Spleen (tissue), 11 donors: ENCODE data around the gene VAV1. TPM values are rescaled to one million over a fixed set of nuclear protein-coding genes. Genes with fewer than 3 reads are reported as not detected.
A peak's percentile ranks its signal among the peaks of the same experiment; 100 is the strongest.
"Not testable (repeated sequence)": the region's sequence is repeated elsewhere in the genome, so short reads cannot be mapped to it uniquely, and the experiment has no call there.

Source experiments
- DNase-seq: peaks from one replicate; pipeline ENCODE4 v3.0.0-alpha.2; 2020
- H3K27ac ChIP-seq, 8 donors: fragments of 200-600 bp; sonication (generic) in 7 of 8; 1 replicate in 4 of 8; 2 replicates in 4 of 8; pipeline versions ENCODE4 v1.5.0 to v1.8.0; 2016 to 2021; ENCODE audit warnings: inconsistent platforms in 4 of 8, mild to moderate bottlenecking in 4 of 8, moderate library complexity in 1 of 8
- H3K27me3 ChIP-seq, 7 donors: fragments of 200-600 bp; sonication (generic) in 6 of 7; replicated peaks in 1 of 7; 1 replicate in 4 of 7; 2 replicates in 3 of 7; pipeline versions ENCODE4 v1.5.0 to v1.8.0; 2016 to 2021; ENCODE audit warnings: inconsistent platforms in 3 of 7, mild to moderate bottlenecking in 1 of 7
- H3K36me3 ChIP-seq, 6 donors: fragments of 200-600 bp; sonication (generic) in 5 of 6; 1 replicate in 4 of 6; 2 replicates in 2 of 6; pipeline versions ENCODE4 v1.5.0 to v1.8.0; 2016 to 2021; ENCODE audit warnings: inconsistent platforms in 2 of 6
- H3K4me1 ChIP-seq, 6 donors: fragments of 200-600 bp; sonication (generic) in 5 of 6; 1 replicate in 3 of 6; 2 replicates in 3 of 6; pipeline versions ENCODE4 v1.5.0 to v1.8.0; 2016 to 2021; ENCODE audit warnings: inconsistent platforms in 3 of 6
- H3K4me3 ChIP-seq, 8 donors: fragments of 200-600 bp; sonication (generic) in 7 of 8; 1 replicate in 4 of 8; 2 replicates in 4 of 8; pipeline versions ENCODE4 v1.5.0 to v1.8.0; 2016 to 2021; ENCODE audit warnings: inconsistent platforms in 4 of 8, mild to moderate bottlenecking in 4 of 8, moderate library complexity in 2 of 8
- H3K9me3 ChIP-seq, 8 donors: fragments of 200-600 bp; sonication (generic) in 7 of 8; 1 replicate in 4 of 8; 2 replicates in 4 of 8; pipeline versions ENCODE4 v1.5.0 to v1.8.0; 2016 to 2021; ENCODE audit warnings: inconsistent platforms in 4 of 8
- POLR2A ChIP-seq, 3 donors: fragments of 450-650 bp; IDR thresholded peaks; one replicate each; pipeline ENCODE4 v1.5.1; 2017; ENCODE audit warnings: antibody characterized with exemption in 3 of 3, mild to moderate bottlenecking in 1 of 3
- POLR2AphosphoS5 ChIP-seq, 3 donors: sonication (generic); formaldehyde crosslinking; IDR thresholded peaks; one replicate each; pipeline ENCODE4 v1.5.1; 2017; ENCODE audit warnings: antibody characterized with exemption in 3 of 3
- WGBS, 5 donors: extraction: QIAGEN DNeasy Blood & Tissue Kit in 3 of 5; methylation state at CpG; one replicate each; pipeline versions ENCODE4 v1.1.5 to v1.1.7; 2013 to 2018; 5-methylcytosine and 5-hydroxymethylcytosine counted together
- intact Hi-C: fragments of 100-400 bp; cut with DNase I; formaldehyde crosslinking; loops from one replicate; pipeline ENCODE4 v1.15.0; 2023; ENCODE audit warnings: low total_unique reads
- polyA plus RNA-seq, 3 donors: library from polyadenylated mRNA; stranded (reverse); fragments of 200-250 nt; gene quantifications; one replicate each; pipeline ENCODE4 v1.2.1, GENCODE V29; 2013
- total RNA-seq, 7 donors: library from RNA; depleted of rRNA in 3 of 7; stranded (reverse); fragments of >200 nt in 3 of 7; fragmentation: NEBNext Ultra II Directional in 4 of 7; extraction: Animal tissue kit (Norgen Biotek cat#: 25700) in 4 of 7; gene quantifications; one replicate each; pipeline versions ENCODE4 v1.1.0 to v1.2.1, GENCODE V29; 2016 to 2021
- TF ChIP-seq, protein P1 (sequence below), 11 experiments: fragments of 200-600 bp in 7 of 11; fragments of 450-650 bp in 4 of 11; sonication (generic) in 4 of 11; IDR thresholded peaks in 8 of 11; conservative IDR thresholded peaks in 3 of 11; 1 replicate in 7 of 11; 2 replicates in 4 of 11; pipeline versions ENCODE4 v1.4.0 to v1.8.0; 2016 to 2021; ENCODE audit warnings: antibody characterized with exemption in 11 of 11, inconsistent platforms in 4 of 11, mild to moderate bottlenecking in 1 of 11
- donor health status: healthy with polysubstance abuse.
- donor health status: DM: no; HTN: no; CAD: no; lungs with moderate emphysema.
- donor health status: DM: no; HTN: no; CAD: no.
- donor health status: Bipolar disorder and iron deficiency.
- donor health status: healthy.
- donor health status: DM: no; HTN: no; CAD: no.
- donor health status: DM: yes; HTN: yes; CAD: no.

VAV1 gene
- total and polyA plus RNA-seq, 10 donors, result 34.8 to 151 (median 83.1) TPM

DNA sequence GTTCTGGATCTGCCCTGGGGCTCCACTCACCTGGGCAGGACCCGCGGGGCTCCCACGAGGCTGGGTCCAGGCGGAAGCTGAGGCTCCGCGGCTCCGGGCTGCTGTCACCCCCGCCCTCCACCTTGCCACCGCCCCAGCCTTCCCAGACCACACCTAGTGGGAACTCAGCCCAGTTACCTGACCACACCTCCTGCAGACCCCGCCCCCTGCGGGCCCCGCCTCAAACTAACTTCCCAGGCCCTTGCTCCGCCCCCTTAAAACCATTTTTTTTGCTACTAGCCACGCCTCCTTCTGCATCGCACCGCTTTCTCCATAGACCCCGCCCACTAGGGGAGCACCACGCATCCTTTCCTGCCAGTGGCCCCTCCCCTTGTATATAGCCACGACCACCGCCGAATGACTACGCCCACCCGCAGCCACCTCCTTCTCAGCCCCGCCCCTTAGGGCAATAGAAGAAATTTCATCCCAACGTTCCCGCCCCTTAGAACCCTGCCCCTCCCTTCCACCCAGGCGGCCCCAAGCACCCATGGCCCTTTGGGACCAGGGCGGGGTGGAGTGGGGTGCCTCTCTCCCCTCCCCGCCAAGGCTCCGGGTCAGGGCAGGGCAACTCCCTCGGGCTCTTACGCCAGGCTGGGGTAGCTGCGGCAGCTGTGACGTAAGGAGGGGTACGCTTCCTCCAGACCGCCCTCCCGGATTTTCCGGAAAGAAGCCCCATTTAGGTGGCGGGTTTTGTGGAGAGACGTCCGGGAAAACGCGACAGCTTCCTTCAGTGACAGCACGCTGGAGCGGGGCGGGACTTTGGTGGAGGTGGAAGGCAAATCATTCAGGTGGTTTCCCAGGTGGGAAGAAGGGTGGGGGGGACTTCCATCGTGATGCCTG is 4.9 kb upstream of the VAV1 start, which contains the start of gene SH2D3A:
TSS of gene SH2D3A (minus strand) at position 79 of the 879 bp plus-strand sequence. CDS start 3,687 bp downstream, outside the sequence.
- H3K27ac ChIP-seq, result peak within 1 kb of the TSS; percentile 58 to 93 (median 86)
- intact Hi-C loops, result no loop called here
- peak; percentile 98 for DNase-seq

DNA sequence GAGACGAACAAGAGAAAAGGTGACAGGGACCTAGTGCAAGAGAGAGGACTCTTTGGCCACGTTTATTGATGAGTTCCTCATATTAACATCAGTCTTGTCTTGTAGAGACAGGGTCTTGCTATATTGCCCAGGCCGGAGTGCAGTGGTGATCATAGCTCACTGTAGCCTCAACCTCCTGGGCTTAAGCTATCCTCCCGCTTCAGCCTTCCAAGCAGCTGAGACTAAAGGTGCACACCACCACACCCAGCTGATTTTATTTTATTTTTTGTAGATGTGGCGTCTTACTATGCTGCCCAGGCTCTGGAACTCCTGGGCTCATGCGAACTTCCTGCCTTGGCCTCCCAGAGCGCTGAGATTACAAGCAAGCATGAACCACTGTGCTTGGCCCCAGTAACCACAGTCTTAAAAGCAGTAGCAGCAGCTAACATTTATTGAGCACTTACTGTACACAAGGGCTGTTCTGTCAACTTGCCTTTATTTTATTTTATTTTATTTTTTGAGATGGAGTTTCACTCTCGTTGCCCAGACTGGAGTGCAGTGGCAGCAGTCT is 4.2 kb upstream of the VAV1 start:
- Histone ChIP-seq H3K9me3 (no peaks in the 10 kb centered on the region), H3K27me3 (peaks cover 0 to 31% (median 0%) of the 10 kb centered on the region in 7 donors), H3K36me3 (peaks cover 0 to 2% (median 0%) of the 10 kb centered on the region in 6 donors), H3K4me1 (peaks cover 6 to 62% (median 41%) of the 10 kb centered on the region in 6 donors), H3K27ac (peak overlapping the region; percentile 53 to 93 (median 86)), H3K4me3 (peak overlapping the region in 6 of 8 donors; percentile 45 to 78 (median 54))
- no peak for DNase-seq
- 48 to 64% (median 59%) methylated on average over 8 of the region's 8 CpGs for WGBS, 5 donors
- TF ChIP-seq POLR2A (IDR thresholded peaks at IDR 0.05) (no peak), POLR2AphosphoS5 (IDR thresholded peaks at IDR 0.05) (no peak)
- TF ChIP-seq, protein P1, sequence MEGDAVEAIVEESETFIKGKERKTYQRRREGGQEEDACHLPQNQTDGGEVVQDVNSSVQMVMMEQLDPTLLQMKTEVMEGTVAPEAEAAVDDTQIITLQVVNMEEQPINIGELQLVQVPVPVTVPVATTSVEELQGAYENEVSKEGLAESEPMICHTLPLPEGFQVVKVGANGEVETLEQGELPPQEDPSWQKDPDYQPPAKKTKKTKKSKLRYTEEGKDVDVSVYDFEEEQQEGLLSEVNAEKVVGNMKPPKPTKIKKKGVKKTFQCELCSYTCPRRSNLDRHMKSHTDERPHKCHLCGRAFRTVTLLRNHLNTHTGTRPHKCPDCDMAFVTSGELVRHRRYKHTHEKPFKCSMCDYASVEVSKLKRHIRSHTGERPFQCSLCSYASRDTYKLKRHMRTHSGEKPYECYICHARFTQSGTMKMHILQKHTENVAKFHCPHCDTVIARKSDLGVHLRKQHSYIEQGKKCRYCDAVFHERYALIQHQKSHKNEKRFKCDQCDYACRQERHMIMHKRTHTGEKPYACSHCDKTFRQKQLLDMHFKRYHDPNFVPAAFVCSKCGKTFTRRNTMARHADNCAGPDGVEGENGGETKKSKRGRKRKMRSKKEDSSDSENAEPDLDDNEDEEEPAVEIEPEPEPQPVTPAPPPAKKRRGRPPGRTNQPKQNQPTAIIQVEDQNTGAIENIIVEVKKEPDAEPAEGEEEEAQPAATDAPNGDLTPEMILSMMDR (IDR thresholded peaks at IDR 0.05 in 8 of 11, conservative IDR thresholded peaks at IDR 0.05 in 3 of 11), result no peak
- intact Hi-C loops, result no loop called here

More for the DNA sequence above, 4.9 kb upstream of the VAV1 start, which contains the start of gene SH2D3A:
- 2 to 3% (median 2%) methylated on average over 35 to 47 of the region's 47 CpGs for WGBS, 5 donors
- no peaks in the 10 kb centered on the region for H3K9me3 ChIP-seq
- peak within 1 kb of the TSS; percentile 45 to 78 (median 54) for H3K4me3 ChIP-seq
- peaks cover 6 to 62% (median 41%) of the 10 kb centered on the region in 6 donors for H3K4me1 ChIP-seq
- peaks cover 0 to 9% (median 0%) of the 10 kb centered on the region in 6 donors for H3K36me3 ChIP-seq
- TF ChIP-seq, protein P1 (IDR thresholded peaks at IDR 0.05 in 8 of 11, conservative IDR thresholded peaks at IDR 0.05 in 3 of 11), result peak in 8 of 11 experiments; percentile 17 to 56 (median 34)
- no peak for TF ChIP-seq POLR2A (IDR thresholded peaks at IDR 0.05)
- TF ChIP-seq POLR2AphosphoS5 (IDR thresholded peaks at IDR 0.05), result peak; percentile 71 to 80 (median 78)
- H3K27me3 ChIP-seq, result peaks cover 0 to 31% (median 0%) of the 10 kb centered on the region in 7 donors

DNA sequence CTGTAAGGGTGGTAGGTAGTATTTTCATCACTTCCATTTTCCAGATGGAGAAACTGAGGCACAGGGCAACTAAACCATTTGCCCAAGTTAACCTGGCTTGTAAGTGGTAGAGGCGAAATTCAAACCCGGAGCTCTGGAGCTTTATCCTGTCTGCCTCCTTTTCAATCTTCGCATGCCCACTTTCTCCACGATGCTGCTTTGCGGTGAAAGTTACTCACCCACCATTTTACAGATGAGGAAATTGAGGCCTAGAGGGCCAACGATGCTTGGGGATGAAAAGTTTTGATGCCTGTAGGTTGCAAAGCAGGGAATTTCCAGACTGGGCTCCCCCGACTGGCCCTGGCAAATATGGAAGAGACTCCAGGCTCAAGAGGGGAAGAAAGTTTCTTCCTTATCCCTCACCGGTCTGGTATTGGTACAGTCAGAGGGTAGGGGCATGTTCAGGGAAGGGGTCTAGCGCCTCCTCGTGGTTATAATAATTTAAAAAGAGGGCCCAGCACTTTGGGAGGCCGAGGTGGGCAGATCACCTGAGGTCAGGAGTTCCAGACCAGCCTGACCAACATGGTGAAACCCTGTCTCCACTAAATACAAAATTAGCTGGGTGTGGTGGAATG is 3.4 kb upstream of the VAV1 start:
- no peak overlapping the region for H3K4me3 ChIP-seq

DNA sequence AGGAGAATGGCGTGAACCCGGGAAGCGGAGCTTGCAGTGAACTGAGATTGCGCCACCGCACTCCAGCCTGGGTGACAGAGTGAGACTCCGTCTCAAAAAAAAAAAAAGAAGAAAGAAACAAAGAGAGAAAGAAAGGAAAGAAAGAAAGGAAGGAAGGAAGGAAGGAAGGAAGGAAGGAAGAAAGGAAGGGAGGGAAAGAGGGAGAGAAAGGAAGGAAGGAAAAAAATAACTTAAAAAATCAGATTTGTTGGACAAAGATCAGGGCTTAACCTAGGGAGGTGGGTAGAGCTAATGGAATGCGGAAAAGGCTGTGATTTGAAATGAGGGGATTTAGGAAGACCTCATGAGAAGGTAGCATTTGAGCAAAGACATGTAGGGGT is 870 bp upstream of the VAV1 start:
- peaks cover 0 to 14% (median 0%) of the 10 kb centered on the region in 7 donors for H3K27me3 ChIP-seq
- peak overlapping the region in 1 of 8 donors; percentile 100 for H3K4me3 ChIP-seq
- peak overlapping the region in 7 of 8 donors; percentile 66 to 97 (median 92) for H3K27ac ChIP-seq
- WGBS, 5 donors, result 67 to 84% (median 81%) methylated on average over 7 of the region's 7 CpGs
- intact Hi-C loops, DNase-seq, H3K9me3 ChIP-seq: not testable (repeated sequence)
- H3K4me1 ChIP-seq, result peaks cover 6 to 71% (median 45%) of the 10 kb centered on the region in 6 donors
- H3K36me3 ChIP-seq, result peaks cover 0 to 14% (median 0%) of the 10 kb centered on the region in 6 donors

More for the DNA sequence above, 3.4 kb upstream of the VAV1 start:
- Histone ChIP-seq H3K27ac (peak overlapping the region in 5 of 8 donors; percentile 76 to 93 (median 90)), H3K9me3 (no peaks in the 10 kb centered on the region), H3K4me1 (peaks cover 6 to 69% (median 42%) of the 10 kb centered on the region in 6 donors), H3K27me3 (peaks cover 0 to 31% (median 0%) of the 10 kb centered on the region in 7 donors), H3K36me3 (no peaks in the 10 kb centered on the region)
- TF ChIP-seq, protein P1 (IDR thresholded peaks at IDR 0.05 in 8 of 11, conservative IDR thresholded peaks at IDR 0.05 in 3 of 11), result peak in 7 of 11 experiments; percentile 19 to 51 (median 25)
- no peak for TF ChIP-seq POLR2A (IDR thresholded peaks at IDR 0.05)
- no peak for TF ChIP-seq POLR2AphosphoS5 (IDR thresholded peaks at IDR 0.05)
- intact Hi-C loops, result no loop called here
- WGBS, 5 donors, result 63 to 74% (median 67%) methylated on average over 11 of the region's 11 CpGs
- no peak for DNase-seq
